Breast epithelium (tissue), 4 donors: ENCODE results near the gene PPID. TPM values are rescaled to one million over a fixed set of nuclear protein-coding genes. Genes with fewer than 3 reads are reported as not detected.

Experiments
- DNase-seq, 2 donors: peaks; one replicate each; pipeline ENCODE4 v3.0.0-alpha.2; 2019; ENCODE audit warnings: low spot score in 2 of 2
- H3K27ac ChIP-seq, 2 donors: fragments of 200-600 bp; sonication (generic) in 1 of 2; one replicate each; pipeline ENCODE4 v1.5.1; 2016 to 2019; ENCODE audit warnings: mild to moderate bottlenecking in 1 of 2
- H3K27me3 ChIP-seq, 2 donors: fragments of 200-600 bp; sonication (generic) in 1 of 2; one replicate each; pipeline versions ENCODE4 v1.5.1 to v1.6.0; 2017 to 2019; ENCODE audit warnings: control low read depth in 1 of 2, mild to moderate bottlenecking in 1 of 2
- H3K36me3 ChIP-seq: fragments of 200-600 bp; one replicate; pipeline ENCODE4 v1.5.1; 2019
- H3K4me1 ChIP-seq, 2 donors: fragments of 200-600 bp; sonication (generic); one replicate each; pipeline ENCODE4 v1.5.1; 2016 to 2019; ENCODE audit warnings: control low read depth in 1 of 2
- H3K4me3 ChIP-seq, 3 donors: fragments of 200-600 bp; sonication (generic); 1 replicate in 2 of 3; 2 replicates in 1 of 3; pipeline ENCODE4 v1.5.1; 2016 to 2019; ENCODE audit warnings: mild to moderate bottlenecking in 3 of 3, moderate library complexity in 2 of 3
- H3K9me3 ChIP-seq, 2 donors: fragments of 200-600 bp; sonication (generic) in 1 of 2; one replicate each; pipeline ENCODE4 v1.5.1; 2016 to 2019; ENCODE audit warnings: control low read depth in 1 of 2
- POLR2A ChIP-seq: fragments of 450-650 bp; IDR thresholded peaks from one replicate; pipeline ENCODE4 v1.6.1; 2016; ENCODE audit warnings: antibody characterized with exemption, mild to moderate bottlenecking, moderate library complexity
- POLR2AphosphoS5 ChIP-seq, 3 donors: sonication (generic); formaldehyde crosslinking; IDR thresholded peaks; one replicate each; pipeline ENCODE4 v1.6.1; 2017; ENCODE audit warnings: antibody characterized with exemption in 3 of 3
- intact Hi-C: fragments of 100-400 bp; cut with DNase I; formaldehyde crosslinking; loops from one replicate; pipeline ENCODE4 v1.15.1; 2023; ENCODE audit warnings: low total_unique reads
- total RNA-seq, 3 donors: library from RNA; depleted of rRNA; stranded (reverse); fragments of >200 nt; gene quantifications; one replicate each; pipeline ENCODE4 v1.1.0, GENCODE V29; 2016
- TF ChIP-seq, protein P1 (sequence below), 3 donors: fragments of 450-650 bp; IDR thresholded peaks; one replicate each; pipeline ENCODE4 v1.5.1; 2016 to 2017; ENCODE audit warnings: antibody characterized with exemption in 3 of 3, mild to moderate bottlenecking in 3 of 3, moderate library complexity in 3 of 3

Gene PPID
- total RNA-seq, 3 donors from 2014 or later: 17.6 to 29.9 (median 20.0) TPM

DNA sequence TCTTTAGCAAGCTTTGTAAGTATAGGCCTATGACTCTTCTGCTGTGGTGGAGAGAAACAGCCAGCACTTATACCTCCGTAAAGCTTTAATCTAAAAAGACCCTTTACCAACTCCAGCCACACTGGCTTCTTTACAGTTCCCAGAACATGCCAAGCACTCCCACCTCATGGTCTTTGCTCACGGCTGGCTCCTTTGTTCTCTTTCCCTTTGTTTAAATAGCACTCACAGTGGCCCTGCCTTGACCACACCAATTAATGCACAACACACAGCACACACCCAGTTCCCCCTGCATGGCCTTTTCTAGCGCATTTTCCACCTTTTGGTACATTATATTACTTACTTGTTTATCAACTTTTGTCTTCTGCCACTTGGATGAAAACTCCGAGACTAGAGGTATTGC lies 18.9 kb downstream of the PPID start:
- Histone ChIP-seq H3K27me3 (no peaks in the 10 kb centered on the region), H3K36me3 (peaks cover 3% of the 10 kb centered on the region), H3K27ac (no peak overlapping the region), H3K4me1 (no peaks in the 10 kb centered on the region), H3K4me3 (no peak overlapping the region), H3K9me3 (no peaks in the 10 kb centered on the region)
- DNase-seq: no peak
- intact Hi-C loops: no loop called here
- TF ChIP-seq, protein P1, sequence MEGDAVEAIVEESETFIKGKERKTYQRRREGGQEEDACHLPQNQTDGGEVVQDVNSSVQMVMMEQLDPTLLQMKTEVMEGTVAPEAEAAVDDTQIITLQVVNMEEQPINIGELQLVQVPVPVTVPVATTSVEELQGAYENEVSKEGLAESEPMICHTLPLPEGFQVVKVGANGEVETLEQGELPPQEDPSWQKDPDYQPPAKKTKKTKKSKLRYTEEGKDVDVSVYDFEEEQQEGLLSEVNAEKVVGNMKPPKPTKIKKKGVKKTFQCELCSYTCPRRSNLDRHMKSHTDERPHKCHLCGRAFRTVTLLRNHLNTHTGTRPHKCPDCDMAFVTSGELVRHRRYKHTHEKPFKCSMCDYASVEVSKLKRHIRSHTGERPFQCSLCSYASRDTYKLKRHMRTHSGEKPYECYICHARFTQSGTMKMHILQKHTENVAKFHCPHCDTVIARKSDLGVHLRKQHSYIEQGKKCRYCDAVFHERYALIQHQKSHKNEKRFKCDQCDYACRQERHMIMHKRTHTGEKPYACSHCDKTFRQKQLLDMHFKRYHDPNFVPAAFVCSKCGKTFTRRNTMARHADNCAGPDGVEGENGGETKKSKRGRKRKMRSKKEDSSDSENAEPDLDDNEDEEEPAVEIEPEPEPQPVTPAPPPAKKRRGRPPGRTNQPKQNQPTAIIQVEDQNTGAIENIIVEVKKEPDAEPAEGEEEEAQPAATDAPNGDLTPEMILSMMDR (IDR thresholded peaks at IDR 0.05): no peak
- TF ChIP-seq POLR2AphosphoS5 (IDR thresholded peaks at IDR 0.05) (no peak), POLR2A (no peak)

DNA sequence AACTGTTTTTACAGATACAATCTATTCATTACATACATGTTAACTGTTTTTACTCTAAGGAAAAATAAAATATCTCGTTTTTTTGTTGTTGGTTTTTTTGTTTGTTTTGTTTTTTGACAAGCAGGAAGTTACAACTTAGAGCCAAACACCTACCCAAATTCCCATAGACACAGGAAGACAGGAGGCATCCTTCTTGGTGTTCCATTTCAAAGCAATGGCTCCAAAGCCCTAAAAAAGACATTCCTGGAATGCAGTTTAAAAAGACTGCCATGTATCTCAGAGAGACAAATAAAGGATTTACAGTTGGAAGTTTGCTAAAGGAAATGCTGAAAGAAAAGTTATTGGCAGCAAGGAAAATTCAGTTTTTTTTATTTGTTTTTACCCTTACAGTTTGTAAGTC lies 34.4 kb downstream of the PPID start:
- Histone ChIP-seq H3K9me3 (no peaks in the 10 kb centered on the region), H3K36me3 (peaks cover 12% of the 10 kb centered on the region), H3K27me3 (no peaks in the 10 kb centered on the region), H3K4me1 (no peaks in the 10 kb centered on the region), H3K4me3 (no peak overlapping the region), H3K27ac (no peak overlapping the region)
- no peak for DNase-seq
- intact Hi-C loops: no loop called here
- no peak for TF ChIP-seq POLR2A
- TF ChIP-seq, protein P1 (IDR thresholded peaks at IDR 0.05): no peak
- no peak for TF ChIP-seq POLR2AphosphoS5 (IDR thresholded peaks at IDR 0.05)

DNA sequence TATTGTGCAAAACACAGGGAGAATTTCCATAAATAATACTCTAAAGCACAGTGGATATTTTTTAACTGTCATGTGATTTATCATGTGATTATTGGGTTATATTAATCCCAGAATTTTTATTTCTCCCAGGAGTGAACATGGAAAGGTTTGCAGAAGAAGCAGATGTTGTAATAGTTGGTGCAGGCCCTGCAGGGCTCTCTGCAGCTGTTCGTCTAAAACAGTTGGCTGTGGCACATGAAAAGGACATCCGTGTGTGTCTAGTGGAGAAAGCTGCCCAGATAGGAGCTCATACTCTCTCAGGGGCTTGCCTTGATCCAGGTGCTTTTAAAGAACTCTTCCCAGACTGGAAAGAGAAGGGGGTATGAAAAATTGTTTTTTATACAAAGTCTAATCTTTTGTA lies 41.1 kb downstream of the PPID start:
- DNase-seq: no peak
- intact Hi-C loops: no loop called here
- no peaks in the 10 kb centered on the region for H3K9me3 ChIP-seq
- H3K27me3 ChIP-seq: no peaks in the 10 kb centered on the region
- H3K4me1 ChIP-seq: no peaks in the 10 kb centered on the region
- no peak overlapping the region for H3K27ac ChIP-seq
- TF ChIP-seq POLR2AphosphoS5 (IDR thresholded peaks at IDR 0.05) (no peak), POLR2A (no peak)
- TF ChIP-seq, protein P1 (IDR thresholded peaks at IDR 0.05): no peak
- H3K4me3 ChIP-seq: no peak overlapping the region
- H3K36me3 ChIP-seq: no peaks in the 10 kb centered on the region

DNA sequence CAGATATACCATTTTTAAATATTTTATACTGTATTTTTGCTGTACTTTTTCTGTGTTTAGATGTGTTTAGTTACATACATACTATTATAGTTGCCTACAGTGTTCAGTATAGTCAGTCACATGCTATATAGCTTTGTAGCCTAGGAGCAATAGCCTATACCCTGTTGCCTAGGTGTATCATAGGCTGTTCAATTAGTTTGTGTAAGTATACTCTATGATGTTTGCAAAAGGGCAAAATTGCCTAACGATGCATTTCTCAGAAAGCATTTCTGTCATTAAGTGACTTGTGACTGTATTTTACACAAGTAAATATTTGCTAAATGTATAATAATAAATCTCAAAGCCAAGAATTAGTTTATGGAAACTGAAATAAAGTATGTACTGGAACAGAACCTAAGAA lies 41.6 kb downstream of the PPID start:
- H3K36me3 ChIP-seq: no peaks in the 10 kb centered on the region
- TF ChIP-seq, protein P1 (IDR thresholded peaks at IDR 0.05): no peak
- TF ChIP-seq POLR2AphosphoS5 (IDR thresholded peaks at IDR 0.05) (no peak), POLR2A (no peak)
- no peak for DNase-seq
- H3K9me3 ChIP-seq: no peaks in the 10 kb centered on the region
- H3K4me1 ChIP-seq: no peaks in the 10 kb centered on the region
- no peak overlapping the region for H3K4me3 ChIP-seq
- no peak overlapping the region for H3K27ac ChIP-seq
- intact Hi-C loops: no loop called here
- H3K27me3 ChIP-seq: no peaks in the 10 kb centered on the region

DNA sequence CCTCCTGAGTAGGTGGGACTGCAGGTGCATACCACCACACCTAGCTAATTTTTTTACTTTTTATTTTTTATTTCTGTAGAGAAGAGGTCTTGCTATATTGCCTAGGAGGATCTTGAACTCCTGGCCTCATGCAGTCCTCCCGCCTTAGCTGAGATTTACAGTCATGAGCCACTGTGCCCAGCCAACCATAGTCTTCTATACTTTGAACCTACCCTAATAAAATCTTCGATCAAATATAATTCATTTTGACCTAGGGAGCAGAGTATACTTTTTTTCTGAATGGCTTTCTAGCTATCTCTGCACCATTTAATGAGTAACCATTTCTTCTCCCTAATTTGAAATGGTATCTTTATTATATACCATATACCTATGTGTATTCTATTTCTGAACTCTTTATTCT lies 44.4 kb downstream of the PPID start:
- H3K4me3 ChIP-seq: no peak overlapping the region
- intact Hi-C loops: no loop called here
- DNase-seq: no peak
- TF ChIP-seq, protein P1 (IDR thresholded peaks at IDR 0.05): no peak
- no peak for TF ChIP-seq POLR2A
- no peak for TF ChIP-seq POLR2AphosphoS5 (IDR thresholded peaks at IDR 0.05)
- H3K4me1 ChIP-seq: no peaks in the 10 kb centered on the region
- no peaks in the 10 kb centered on the region for H3K27me3 ChIP-seq
- no peak overlapping the region for H3K27ac ChIP-seq
- no peaks in the 10 kb centered on the region for H3K36me3 ChIP-seq
- H3K9me3 ChIP-seq: no peaks in the 10 kb centered on the region
